ENCODE results near the gene GBE1.
"Not testable (repeated sequence)": the region's sequence is repeated elsewhere in the genome, so short reads cannot be mapped to it uniquely, and the experiment has no call there.

GBE1 gene

GRCh38 chr3:81752604-81753003, 8.8 kb downstream of the GBE1 start:
- no peak for TF ChIP-seq CTCF (IDR thresholded peaks at IDR 0.05; ENCODE audit: low read depth, low read length, missing control alignments)
- no peaks in the 10 kb centered on the region for H3K27me3 ChIP-seq (replicated peaks)
- no peaks in the 10 kb centered on the region for H3K36me3 ChIP-seq (replicated peaks)
- H3K27ac ChIP-seq, result no peak overlapping the region
- in situ Hi-C loops (cut with HindIII; ENCODE audit: low pct_ligation_motif_present, low sequenced_read_pairs), result no loop called here
- no peak for DNase-seq
- H3K4me3 ChIP-seq (ENCODE audit: low read depth, low read length), result no peak overlapping the region

- DNase-seq, result peak; percentile 64
- TF ChIP-seq CTCF (IDR thresholded peaks at IDR 0.05; ENCODE audit: low read depth, low read length, missing control alignments), result no peak
- H3K27me3 ChIP-seq (replicated peaks), result no peaks in the 10 kb centered on the region
- in situ Hi-C loops (cut with HindIII; ENCODE audit: low pct_ligation_motif_present, low sequenced_read_pairs), result no loop called here
- no peak overlapping the region for H3K27ac ChIP-seq
- no peak overlapping the region for H3K4me3 ChIP-seq (ENCODE audit: low read depth, low read length)
- no peaks in the 10 kb centered on the region for H3K36me3 ChIP-seq (replicated peaks)
These were observed 12.2 kb downstream of the GBE1 start for GRCh38 chr3:81749265-81749664.

GRCh38 chr3:81747280-81747679, 14.2 kb downstream of the GBE1 start:
- DNase-seq; H3K27ac ChIP-seq; H3K4me3 ChIP-seq (ENCODE audit: low read depth, low read length); in situ Hi-C loops (cut with HindIII; ENCODE audit: low pct_ligation_motif_present, low sequenced_read_pairs); H3K36me3 ChIP-seq (replicated peaks); H3K27me3 ChIP-seq (replicated peaks): not testable (repeated sequence)

GRCh38 chr3:81744366-81744765, 17.1 kb downstream of the GBE1 start:
- no peaks in the 10 kb centered on the region for H3K27me3 ChIP-seq (replicated peaks)
- peak overlapping the region; percentile 99 for H3K27ac ChIP-seq
- in situ Hi-C loops (cut with HindIII; ENCODE audit: low pct_ligation_motif_present, low sequenced_read_pairs), result no loop called here
- TF ChIP-seq CTCF (IDR thresholded peaks at IDR 0.05; ENCODE audit: low read depth, low read length, missing control alignments), result no peak
- H3K4me3 ChIP-seq (ENCODE audit: low read depth, low read length), result no peak overlapping the region
- no peaks in the 10 kb centered on the region for H3K36me3 ChIP-seq (replicated peaks)
- peak; percentile 88 for DNase-seq

- peak overlapping the region; percentile 99 for H3K27ac ChIP-seq
These were observed 18.1 kb downstream of the GBE1 start for GRCh38 chr3:81743096-81744025.

More at GRCh38 chr3:81743096-81744025, 18.1 kb downstream of the GBE1 start:
- Histone ChIP-seq H3K4me3 (ENCODE audit: low read depth, low read length) (no peak overlapping the region), H3K27me3 (replicated peaks) (no peaks in the 10 kb centered on the region), H3K36me3 (replicated peaks) (no peaks in the 10 kb centered on the region)
- TF ChIP-seq CTCF (IDR thresholded peaks at IDR 0.05; ENCODE audit: low read depth, low read length, missing control alignments), result no peak
- in situ Hi-C loops (cut with HindIII; ENCODE audit: low pct_ligation_motif_present, low sequenced_read_pairs), result no loop called here
- DNase-seq, result peak; percentile 95
